ENCODE data around the gene AFG3L2. TPM values are rescaled to one million over a fixed set of nuclear protein-coding genes. Genes with fewer than 3 reads are reported as not detected.

Gene AFG3L2
- total and polyA plus RNA-seq, 9 of the 15 experiments (the other 6 are each of a cell fraction or from before 2014, with no cell fraction given): 24.1 to 109 (median 84.0) TPM

- no peaks in the 10 kb centered on the region for H3K9me3 ChIP-seq (replicated peaks; ENCODE audit: control insufficient read depth, insufficient read depth, low read depth, low read length)
- intact Hi-C loops (cut with micrococcal nuclease) (no loop called here), in situ Hi-C loops (cut with MboI) (no loop called here)
- DNase-seq (ENCODE audit: extremely low read depth in 1 of 4, low spot score in 3 of 4): no peak
- no peaks in the 10 kb centered on the region; a peak in 1 of 5 replicates for H3K4me1 ChIP-seq (replicated peaks in 1 of 2; ENCODE audit: control insufficient read depth in 2 of 2, insufficient read depth in 2 of 2, low read length in 2 of 2)
- BruUV-seq (replicated peaks): no TSS peak
- TF ChIP-seq MLX (CRISPR knock-in tag; conservative IDR thresholded peaks at IDR 0.05): no peak
- no peak overlapping the region for H3K9ac ChIP-seq (ENCODE audit: insufficient read depth in 1 of 2, low read depth in 2 of 2, low read length in 2 of 2)
- H3K4me2 ChIP-seq (ENCODE audit: insufficient read depth, low read length): no peak overlapping the region
- H3K27me3 ChIP-seq (ENCODE audit: control insufficient read depth in 2 of 2, insufficient read depth in 2 of 2, low read length in 2 of 2): no peaks in the 10 kb centered on the region
- H3K4me3 ChIP-seq: no peak overlapping the region
- no peaks in the 10 kb centered on the region for H3K9me1 ChIP-seq (ENCODE audit: control insufficient read depth, insufficient read depth, low read length)
- H3K79me2 ChIP-seq (ENCODE audit: control insufficient read depth, insufficient read depth, low read length): no peaks in the 10 kb centered on the region; the same call in 2 of the 3 replicates
- H3K27ac ChIP-seq (ENCODE audit: extremely low read depth, low read depth, low read length): no peak overlapping the region
- no peak overlapping the region for H2AFZ ChIP-seq (ENCODE audit: low read depth, low read length)
- FAIRE-seq: no peak
- ChIA-PET POLR2A (interaction anchor here (0.6 to 0.8 kb wide), 2 partner anchors 16 to 21 kb away, joined by 3 read pairs; no protein-coding TSS in a partner anchor), CTCF (ENCODE audit: low intra/inter-chr PET ratio) (no interaction called here)
- 58% methylated on average over 2 of the region's 2 CpGs for WGBS (ENCODE audit: insufficient coverage, low coverage, missing lambda C conversion rate)
- peaks cover 69% of the 10 kb centered on the region for H3K36me3 ChIP-seq (ENCODE audit: control insufficient read depth, insufficient read depth, low read length)
- no peak for ATAC-seq
- H4K20me1 ChIP-seq (replicated peaks; ENCODE audit: control insufficient read depth, insufficient read depth, low read length): peaks cover 4% of the 10 kb centered on the region; the same call in 1 of the 2 replicates
These were observed 40.8 kb downstream of the AFG3L2 start for GRCh38 chr18:12336171-12336613.

GRCh38 chr18:12335503-12335902 is 41.5 kb downstream of the AFG3L2 start:
- ATAC-seq: no peak

More at GRCh38 chr18:12335503-12335902, 41.5 kb downstream of the AFG3L2 start:
- no peak overlapping the region for H2AFZ ChIP-seq (ENCODE audit: low read depth, low read length)
- CTCF ChIA-PET (ENCODE audit: low intra/inter-chr PET ratio): no interaction called here
- H3K4me3 ChIP-seq: no peak overlapping the region
- intact Hi-C loops (cut with micrococcal nuclease): no loop called here
- H3K4me1 ChIP-seq (replicated peaks in 1 of 2; ENCODE audit: control insufficient read depth in 2 of 2, insufficient read depth in 2 of 2, low read length in 2 of 2): no peaks in the 10 kb centered on the region; a peak in 1 of 5 replicates
- TF ChIP-seq ZNF639 (CRISPR knock-in tag; conservative IDR thresholded peaks at IDR 0.05 in 1 of 2, IDR thresholded peaks at IDR 0.05 in 1 of 2): no peak
- TF ChIP-seq TCF7 (IDR thresholded peaks at IDR 0.05; ENCODE audit: borderline replicate concordance): no peak
- TF ChIP-seq CBX8 (IDR thresholded peaks at IDR 0.05; ENCODE audit: borderline replicate concordance, extremely low read depth, low read depth, low read length, poor library complexity, severe bottlenecking): no peak
- TF ChIP-seq TFE3 (CRISPR knock-in tag; IDR thresholded peaks at IDR 0.05): no peak
- TF ChIP-seq FOXK1 (CRISPR knock-in tag; IDR thresholded peaks at IDR 0.05; ENCODE audit: borderline replicate concordance): no peak
- TF ChIP-seq ZNF263 (CRISPR knock-in tag; IDR thresholded peaks at IDR 0.05; ENCODE audit: borderline replicate concordance): no peak
- TF ChIP-seq HOXB6 (CRISPR knock-in tag; IDR thresholded peaks at IDR 0.05; ENCODE audit: borderline replicate concordance): no peak
- TF ChIP-seq RCOR1 (IDR thresholded peaks at IDR 0.05; ENCODE audit: borderline replicate concordance in 1 of 2, low read depth in 2 of 2, low read length in 2 of 2): no peak
- TF ChIP-seq WHSC1 (IDR thresholded peaks at IDR 0.05; ENCODE audit: low read length): no peak
- TF ChIP-seq NCOA6 (IDR thresholded peaks at IDR 0.05): no peak
- H3K9ac ChIP-seq (ENCODE audit: insufficient read depth in 1 of 2, low read depth in 2 of 2, low read length in 2 of 2): no peak overlapping the region
- no peaks in the 10 kb centered on the region; the same call in 2 of the 3 replicates for H3K79me2 ChIP-seq (ENCODE audit: control insufficient read depth, insufficient read depth, low read length)
- peaks cover 4% of the 10 kb centered on the region; the same call in 1 of the 2 replicates for H4K20me1 ChIP-seq (replicated peaks; ENCODE audit: control insufficient read depth, insufficient read depth, low read length)
- no peaks in the 10 kb centered on the region for H3K27me3 ChIP-seq (ENCODE audit: control insufficient read depth in 2 of 2, insufficient read depth in 2 of 2, low read length in 2 of 2)
- no peak overlapping the region for H3K27ac ChIP-seq (ENCODE audit: extremely low read depth, low read depth, low read length)
- DNase-seq (ENCODE audit: extremely low read depth in 1 of 4, low spot score in 3 of 4) (no peak), FAIRE-seq (no peak)
- peaks cover 72% of the 10 kb centered on the region for H3K36me3 ChIP-seq (ENCODE audit: control insufficient read depth, insufficient read depth, low read length)
- 81% methylated on average over 4 of the region's 7 CpGs for WGBS (ENCODE audit: insufficient coverage, low coverage, missing lambda C conversion rate)
- no peaks in the 10 kb centered on the region for H3K9me3 ChIP-seq (replicated peaks; ENCODE audit: control insufficient read depth, insufficient read depth, low read depth, low read length)
- no peak overlapping the region for H3K4me2 ChIP-seq (ENCODE audit: insufficient read depth, low read length)
- H3K9me1 ChIP-seq (ENCODE audit: control insufficient read depth, insufficient read depth, low read length): no peaks in the 10 kb centered on the region
- in situ Hi-C loops (cut with MboI): no loop called here
- no TSS peak for BruUV-seq (replicated peaks)
- POLR2A ChIA-PET: interaction anchor here (0.6 to 1.7 kb wide), 3 partner anchors 11 to 17 kb away, joined by 3 to 10 read pairs (median 4); no protein-coding TSS in a partner anchor
